HepG2 (cell line): ENCODE results near the gene VPS37D. TPM values are rescaled to one million over a fixed set of nuclear protein-coding genes. Genes with fewer than 3 reads are reported as not detected.
A peak's percentile ranks its signal among the peaks of the same experiment; 100 is the strongest.

ENCODE experiments used
- CAMTA2 ChIP-seq: sonication (generic); formaldehyde crosslinking; IDR thresholded peaks from 2 replicates; pipeline ENCODE4 v1.4.0; 2020; ENCODE audit warnings: mild to moderate bottlenecking, missing genetic modification reagents, borderline replicate concordance
- CENPT ChIP-seq: sonication (generic); formaldehyde crosslinking; IDR thresholded peaks from 2 replicates; pipeline ENCODE4 v1.8.0; 2022; ENCODE audit warnings: low read depth, mild to moderate bottlenecking, moderate library complexity, missing genetic modification reagents
- DNMT1 ChIP-seq: sonication (generic); formaldehyde crosslinking; IDR thresholded peaks from 2 replicates; pipeline ENCODE4 v1.5.1; 2020; ENCODE audit warnings: mild to moderate bottlenecking, missing genetic modification reagents
- E2F2 ChIP-seq: sonication (generic); formaldehyde crosslinking; IDR thresholded peaks from 2 replicates; pipeline ENCODE4 v1.4.0; 2020; ENCODE audit warnings: missing genetic modification reagents, borderline replicate concordance
- ELF4 ChIP-seq: sonication (generic); formaldehyde crosslinking; IDR thresholded peaks from 2 replicates; pipeline ENCODE4 v1.5.0; 2020; ENCODE audit warnings: missing genetic modification reagents, mild to moderate bottlenecking, moderate library complexity, borderline replicate concordance
- HHEX ChIP-seq: IDR thresholded peaks from 2 replicates; pipeline ENCODE4 v1.6.1; 2016; ENCODE audit warnings: control low read depth
- HNRNPUL1 ChIP-seq: fragments of 200-400 bp; formaldehyde crosslinking; IDR thresholded peaks from 2 replicates; pipeline ENCODE4 v1.6.1; 2017; ENCODE audit warnings: low read depth, mild to moderate bottlenecking, low read length, moderate library complexity
- MBNL3 ChIP-seq: fragments of 250-450 bp; sonication (Bioruptor Pico); conservative IDR thresholded peaks from 2 replicates; pipeline ENCODE4 v1.8.0; 2022; ENCODE audit warnings: mild to moderate bottlenecking, inconsistent platforms
- NFRKB ChIP-seq: fragments of 450-650 bp; IDR thresholded peaks from 2 replicates; pipeline ENCODE4 v1.6.1; 2017
- PRDM4 ChIP-seq: sonication (generic); formaldehyde crosslinking; IDR thresholded peaks from 2 replicates; pipeline ENCODE4 v1.9.0; 2021; ENCODE audit warnings: missing genetic modification reagents, borderline replicate concordance
- SYNCRIP ChIP-seq: fragments of 200-400 bp; formaldehyde crosslinking; IDR thresholded peaks from 2 replicates; pipeline ENCODE4 v1.6.1; 2018; ENCODE audit warnings: mild to moderate bottlenecking, low read depth, low read length; ENCODE audit not compliant: insufficient read depth
- TFE3 ChIP-seq: IDR thresholded peaks from 2 replicates; pipeline ENCODE4 v1.6.1; 2016
- THAP8 ChIP-seq: sonication (generic); formaldehyde crosslinking; IDR thresholded peaks from 2 replicates; pipeline ENCODE4 v1.5.1; 2020; ENCODE audit warnings: missing genetic modification reagents, mild to moderate bottlenecking, borderline replicate concordance
- YY1 ChIP-seq: IDR thresholded peaks from 2 replicates; pipeline ENCODE4 v1.6.1; 2011; ENCODE audit warnings: low read length, low read depth, moderate library complexity, mild to moderate bottlenecking; ENCODE audit not compliant: insufficient read depth, insufficient replicate concordance
- ZBTB26 ChIP-seq: IDR thresholded peaks from 2 replicates; pipeline ENCODE4 v1.6.1; 2016; ENCODE audit warnings: missing compliant biosample characterization, missing genetic modification reagents, borderline replicate concordance
- ZFY ChIP-seq: sonication (generic); formaldehyde crosslinking; IDR thresholded peaks from 2 replicates; pipeline ENCODE4 v1.4.0; 2020; ENCODE audit warnings: missing genetic modification reagents
- ZNF335 ChIP-seq: sonication (generic); formaldehyde crosslinking; IDR thresholded peaks from 2 replicates; pipeline ENCODE4 v1.4.0; 2020; ENCODE audit warnings: missing genetic modification reagents
- ZNF576 ChIP-seq: sonication (generic); formaldehyde crosslinking; IDR thresholded peaks from 2 replicates; pipeline ENCODE4 v1.4.0; 2020; ENCODE audit warnings: mild to moderate bottlenecking, missing genetic modification reagents
- ZNF614 ChIP-seq: IDR thresholded peaks from 2 replicates; pipeline ENCODE4 v1.6.1; 2018; ENCODE audit warnings: missing biosample characterization, missing genetic modification reagents, inconsistent platforms, borderline replicate concordance
- ZNF747 ChIP-seq: sonication (generic); formaldehyde crosslinking; IDR thresholded peaks from 2 replicates; pipeline ENCODE4 v1.8.1; 2023; ENCODE audit warnings: missing genetic modification reagents, mild to moderate bottlenecking, borderline replicate concordance
- ZNF776 ChIP-seq: sonication (generic); formaldehyde crosslinking; IDR thresholded peaks from 2 replicates; pipeline ENCODE4 v1.4.0; 2020; ENCODE audit warnings: mild to moderate bottlenecking, missing genetic modification reagents
- polyA plus RNA-seq, 8 experiments: library from polyadenylated mRNA; depleted of rRNA in 3 of 8; stranded (reverse) in 7 of 8; unstranded in 1 of 8; fragments of >200 nt; fragmentation: Illumina TruSeq in 4 of 8; extraction: Trizol in 4 of 8; gene quantifications; 2 replicates each; pipeline versions ENCODE4 v1.2.1 to v1.2.3, GENCODE V29; 2011 to 2016; ENCODE audit warnings: low read depth in 4 of 8, missing spikeins in 1 of 8, mixed read lengths in 1 of 8; ENCODE audit not compliant: insufficient read depth in 1 of 8
- total RNA-seq, 5 experiments: library from RNA; depleted of rRNA; stranded (reverse); fragments of >200 nt; fragmentation: Illumina TruSeq; extraction: Trizol; gene quantifications; 2 replicates each; pipeline ENCODE4 v1.2.3, GENCODE V29; 2016; ENCODE audit warnings: low read depth in 1 of 5

Gene VPS37D
- total and polyA plus RNA-seq, 2 of the 13 experiments (the other 11 are each of a cell fraction or from before 2014, with no cell fraction given): 3.8 to 6.3 TPM

GRCh38 chr7:73622909-73623797 lies 44.5 kb upstream of the VPS37D start (continued):
- TF ChIP-seq E2F2 (CRISPR knock-in tag): peak; percentile 85; the same call in 1 of the 2 replicates
- TF ChIP-seq THAP8 (CRISPR knock-in tag): no peak
- TF ChIP-seq NFRKB: no peak
- TF ChIP-seq ZNF614 (CRISPR knock-in tag): 0 out of 2 replicates have a peak, but pooled peaks have one; percentile 46
- TF ChIP-seq ZFY (CRISPR knock-in tag): peak; percentile 85; the same call in 1 of the 2 replicates
- no peak for TF ChIP-seq ZNF335
- TF ChIP-seq YY1: peak; percentile 39
- no peak for TF ChIP-seq ZBTB26
- no peak for TF ChIP-seq SYNCRIP
- no peak for TF ChIP-seq CENPT (CRISPR knock-in tag)
- TF ChIP-seq HHEX (CRISPR knock-in tag): no peak
- peak; percentile 81 for TF ChIP-seq ZNF747 (CRISPR knock-in tag)
- no peak for TF ChIP-seq PRDM4 (CRISPR knock-in tag)
- peak; percentile 97 for TF ChIP-seq TFE3 (CRISPR knock-in tag)
- peak; percentile 78; the same call in 1 of the 2 replicates for TF ChIP-seq HNRNPUL1
- TF ChIP-seq ZNF776: no peak
- TF ChIP-seq CAMTA2 (CRISPR knock-in tag): no peak
- TF ChIP-seq DNMT1 (CRISPR knock-in tag): no peak
- no peak for TF ChIP-seq ZNF576 (CRISPR knock-in tag)
- TF ChIP-seq ELF4: peak; percentile 62
- TF ChIP-seq MBNL3 (CRISPR knock-in tag): no peak
